Erythroblast (primary cell): ENCODE data around the gene PEMT.

ENCODE experiments used
- DNase-seq, 2 experiments: peaks; one replicate each; lab custom pipeline; 2025; lab: John Stamatoyannopoulos, UW
- GATA1 ChIP-seq: IDR thresholded peaks from 2 replicates; pipeline ENCODE4 v1.6.1; 2011; ENCODE audit warnings: low read depth, mild to moderate bottlenecking, control low read depth, low read length, moderate library complexity
- POLR2A ChIP-seq: IDR thresholded peaks from 2 replicates; pipeline ENCODE4 v1.6.1; 2011; ENCODE audit warnings: mild to moderate bottlenecking, low read length

PEMT gene

DNA sequence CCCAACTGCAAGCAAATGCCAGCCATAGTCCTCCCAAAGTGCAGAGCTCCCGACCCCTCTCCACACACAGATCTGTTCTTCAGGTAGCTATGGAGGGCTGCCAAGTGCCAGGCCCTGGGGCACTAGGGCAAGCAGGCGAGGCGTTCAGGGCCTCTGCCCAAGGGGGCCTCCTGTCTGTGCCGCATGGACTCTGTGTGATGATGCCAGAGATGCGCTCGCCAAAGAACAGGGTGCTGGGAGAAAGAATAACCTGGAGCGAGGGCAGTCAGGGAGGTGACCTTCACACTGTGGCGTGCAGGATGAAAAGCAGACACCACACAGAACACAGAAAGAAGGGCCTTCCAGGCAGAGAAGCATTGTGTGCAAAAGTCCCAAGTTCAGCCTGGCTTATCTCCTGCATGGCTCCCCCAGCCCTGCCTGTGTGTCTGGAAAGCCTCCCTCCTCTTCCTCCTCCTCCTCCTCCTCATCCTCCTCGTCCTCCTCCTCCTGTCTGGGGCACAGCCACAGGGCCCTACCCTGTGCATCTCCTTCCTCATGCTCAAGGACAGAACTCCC is 44.2 kb downstream of the PEMT start:
- no peak for DNase-seq
- no peak for TF ChIP-seq POLR2A
- no peak for TF ChIP-seq GATA1

DNA sequence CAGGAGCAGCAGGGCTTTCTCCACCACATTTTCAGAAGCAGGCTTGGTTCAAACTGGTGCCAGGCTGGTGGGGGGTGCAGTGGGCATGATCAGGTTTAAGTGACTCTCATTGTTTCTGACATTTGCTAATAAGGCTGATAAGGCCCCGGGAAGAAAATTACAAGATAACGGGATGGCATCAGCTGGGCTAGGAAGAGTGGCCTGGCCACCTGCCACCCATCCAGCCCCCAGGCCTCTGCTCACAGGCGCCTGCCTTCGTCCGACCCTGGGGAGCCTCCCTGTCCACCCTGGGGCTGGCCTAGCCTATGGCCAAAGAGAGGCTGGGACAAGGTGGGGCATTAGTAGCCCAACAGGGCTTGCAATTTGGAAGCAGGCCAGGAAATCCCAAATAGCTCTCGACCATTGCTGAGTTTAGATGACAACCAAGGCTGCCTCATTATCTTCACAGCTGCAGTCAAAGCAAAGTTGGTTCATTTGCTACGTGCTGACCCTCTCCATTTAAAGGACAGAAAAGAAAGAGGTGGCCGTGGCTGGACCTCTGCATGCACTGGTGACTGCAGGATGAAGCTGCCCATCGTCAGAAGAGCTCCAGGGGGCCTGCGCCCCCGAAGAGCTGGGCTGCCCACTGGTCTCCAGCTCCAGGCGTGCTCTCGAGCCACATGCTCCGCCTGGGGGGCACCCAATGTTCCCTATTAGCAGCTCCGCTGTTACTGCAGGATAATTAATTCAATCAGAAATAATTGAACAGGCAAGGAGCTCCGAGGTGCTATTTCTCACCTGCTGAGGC is 44.9 kb downstream of the PEMT start:
- no peak for DNase-seq

DNA sequence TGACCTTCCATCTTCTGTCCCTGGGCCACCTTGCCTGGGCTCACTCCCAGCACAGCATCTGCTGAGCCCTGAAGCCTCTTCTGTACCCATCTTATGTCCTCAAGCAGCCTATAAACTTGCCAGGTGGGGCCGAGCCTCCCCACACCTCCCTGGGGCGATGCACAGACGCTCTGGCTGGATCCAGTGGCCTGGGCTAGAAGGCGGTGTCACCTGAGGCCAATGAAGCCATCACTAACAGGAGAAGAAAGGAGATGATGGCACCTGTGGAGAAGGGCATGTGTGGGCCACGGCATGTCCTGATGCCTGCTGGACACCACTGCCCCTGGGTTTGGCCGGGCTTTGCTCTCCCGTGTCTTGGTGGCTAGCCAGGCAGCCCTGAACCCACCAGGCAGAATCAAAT is 45.5 kb downstream of the PEMT start:
- no peak for TF ChIP-seq POLR2A
- no peak for TF ChIP-seq GATA1
- no peak for DNase-seq

More for the DNA sequence above, 44.9 kb downstream of the PEMT start:
- no peak for TF ChIP-seq GATA1
- TF ChIP-seq POLR2A = no peak

DNA sequence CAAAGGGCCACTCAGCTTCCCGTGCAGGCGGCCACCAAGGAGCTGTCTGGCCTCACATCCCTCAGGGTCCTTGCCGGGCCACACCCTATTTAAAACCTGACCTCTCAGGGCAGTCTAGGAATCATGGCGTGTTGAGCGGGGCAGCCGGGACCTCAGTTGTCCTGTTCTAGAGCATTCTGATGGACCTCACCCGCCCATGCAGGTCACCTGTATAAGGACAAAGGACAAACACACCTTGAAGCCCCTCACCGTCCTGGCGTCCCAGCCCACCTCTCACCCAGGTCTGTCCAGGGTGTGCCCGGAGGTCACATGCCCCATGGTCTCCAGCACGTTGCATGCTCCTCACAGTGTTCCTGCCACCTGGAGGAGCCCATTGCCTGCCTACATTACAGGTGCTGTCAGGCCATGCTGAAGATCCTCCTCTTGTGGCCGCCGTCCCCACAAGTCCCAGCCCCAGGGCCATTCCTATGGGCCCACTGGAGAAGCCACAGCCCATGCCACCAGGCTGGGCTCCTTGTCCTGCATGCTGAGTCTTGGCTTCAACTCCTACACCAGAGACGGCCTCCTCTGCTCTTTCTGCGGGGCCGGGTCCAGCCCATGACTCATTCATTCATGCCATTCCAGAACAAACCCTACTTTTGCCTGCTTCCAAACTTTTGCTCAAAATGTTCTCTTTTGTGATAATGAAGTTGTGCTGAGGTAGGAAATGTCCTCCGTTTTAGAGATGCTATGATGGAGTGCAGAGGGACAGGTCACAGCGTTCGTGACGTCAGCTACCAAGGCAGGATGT is 46.3 kb downstream of the PEMT start:
- no peak for TF ChIP-seq POLR2A
- no peak for TF ChIP-seq GATA1
- DNase-seq = no peak

DNA sequence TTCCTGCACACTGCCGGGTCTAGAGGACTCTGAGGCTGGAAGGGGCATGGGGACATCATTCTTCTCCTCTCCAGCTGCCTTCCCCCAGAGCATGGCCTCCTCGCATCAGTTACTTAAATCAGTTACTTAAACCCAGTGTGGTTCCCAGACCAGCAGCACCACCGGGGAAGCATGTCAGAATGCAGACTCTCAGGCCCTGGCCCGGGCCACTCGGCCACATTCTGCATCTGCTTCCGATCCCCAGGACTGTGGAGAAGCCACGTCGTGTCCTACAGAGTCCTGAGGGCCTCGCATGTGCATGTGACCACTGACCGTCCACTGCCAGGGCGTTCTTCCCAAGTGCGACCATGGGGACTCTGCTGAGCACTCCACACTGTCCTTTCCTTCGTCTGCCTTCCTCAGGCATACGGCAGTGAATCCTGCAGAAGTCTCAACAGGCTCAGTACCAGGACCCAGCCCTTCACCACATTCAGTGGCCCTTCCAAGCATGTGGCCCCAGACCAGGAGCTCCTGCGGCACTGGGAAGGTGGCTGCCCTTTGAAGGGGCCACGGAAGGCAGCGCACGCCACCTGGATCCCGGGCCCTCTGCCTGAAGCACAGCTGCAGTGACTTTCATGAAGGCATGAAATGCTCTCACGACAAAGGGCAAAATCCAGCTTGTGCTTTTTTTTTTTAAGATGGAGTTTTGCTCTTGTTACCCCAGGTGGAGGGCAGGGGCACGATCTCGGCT is 48.4 kb downstream of the PEMT start:
- TF ChIP-seq GATA1 (no peak), POLR2A (no peak)
- DNase-seq = no peak

DNA sequence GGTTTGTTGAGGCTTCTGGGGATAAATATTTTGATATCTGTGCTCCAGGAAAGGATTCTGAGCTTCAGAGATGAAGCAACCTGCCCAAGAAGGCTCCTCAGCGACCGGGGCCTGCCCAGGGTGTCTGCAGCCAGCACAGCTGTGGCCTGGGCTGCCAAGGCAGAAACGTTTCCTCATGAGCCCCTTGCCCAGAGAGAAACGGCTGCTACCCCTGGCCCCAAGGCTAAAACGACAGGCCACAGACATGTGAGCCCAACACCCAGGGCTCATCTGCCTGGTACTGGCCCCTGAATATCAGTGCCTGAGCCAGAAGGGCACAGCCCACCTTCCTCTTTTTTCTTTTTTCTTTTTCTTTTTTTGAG is 49.9 kb downstream of the PEMT start:
- TF ChIP-seq GATA1 = no peak
- TF ChIP-seq POLR2A = no peak
- no peak for DNase-seq

GRCh38 chr17:17540935-17541639 is 50.4 kb downstream of the PEMT start:
- TF ChIP-seq POLR2A (no peak), GATA1 (no peak)
- no peak for DNase-seq

- TF ChIP-seq POLR2A = no peak
- DNase-seq = no peak
Measured at GRCh38 chr17:17540278-17540906, 51.1 kb downstream of the PEMT start.

GRCh38 chr17:17539591-17539990 is 51.9 kb downstream of the PEMT start:
- DNase-seq = no peak
- no peak for TF ChIP-seq GATA1
- TF ChIP-seq POLR2A = no peak

GRCh38 chr17:17538417-17539391 is 52.8 kb downstream of the PEMT start:
- peak in 1 of 2 experiments; percentile 24 for DNase-seq
- TF ChIP-seq POLR2A (no peak), GATA1 (no peak)

GRCh38 chr17:17537311-17538099 is 54.0 kb downstream of the PEMT start:
- TF ChIP-seq POLR2A (no peak), GATA1 (no peak)
- DNase-seq = no peak
